Mammary epithelial cell (primary cell): ENCODE data around the gene LYRM9.

Source experiments
- CTCF ChIP-seq, 2 donors: IDR thresholded peaks in 1 of 2; conservative IDR thresholded peaks in 1 of 2; 2 replicates each; pipeline ENCODE4 v1.5.1; 2011 to 2012; ENCODE audit warnings: inconsistent platforms in 2 of 2, low read length in 2 of 2, mild to moderate bottlenecking in 2 of 2, control low read depth in 1 of 2, low read depth in 1 of 2; ENCODE audit not compliant: insufficient read depth in 1 of 2; ENCODE audit errors: extremely low read depth in 1 of 2
- EZH2 ChIP-seq: IDR thresholded peaks from 2 replicates; pipeline ENCODE4 v1.6.1; 2012; ENCODE audit warnings: low read length, inconsistent platforms, borderline replicate concordance

- TF ChIP-seq CTCF (conservative IDR thresholded peaks at IDR 0.05 in 1 of 2, IDR thresholded peaks at IDR 0.05 in 1 of 2; ENCODE audit: extremely low read depth in 1 of 2, insufficient read depth in 1 of 2, low read depth in 1 of 2, low read length in 2 of 2) (no peak), EZH2 (no peak)
These were observed 36.3 kb downstream of the LYRM9 start for GRCh38 chr17:27856676-27857432.
